GM19397 (cell line): Measurements from ENCODE around the gene CISD2.
"Not testable (repeated sequence)": the region's sequence is repeated elsewhere in the genome, so short reads cannot be mapped to it uniquely, and the experiment has no call there.

Source experiments
- ATAC-seq: cut with Tn5 transposase; IDR thresholded peaks from one replicate; pipeline ENCODE4 v1.9.1; 2021; ENCODE audit warnings: mild to moderate bottlenecking, moderate library complexity; ENCODE audit not compliant: unreplicated experiment

CISD2 gene

DNA sequence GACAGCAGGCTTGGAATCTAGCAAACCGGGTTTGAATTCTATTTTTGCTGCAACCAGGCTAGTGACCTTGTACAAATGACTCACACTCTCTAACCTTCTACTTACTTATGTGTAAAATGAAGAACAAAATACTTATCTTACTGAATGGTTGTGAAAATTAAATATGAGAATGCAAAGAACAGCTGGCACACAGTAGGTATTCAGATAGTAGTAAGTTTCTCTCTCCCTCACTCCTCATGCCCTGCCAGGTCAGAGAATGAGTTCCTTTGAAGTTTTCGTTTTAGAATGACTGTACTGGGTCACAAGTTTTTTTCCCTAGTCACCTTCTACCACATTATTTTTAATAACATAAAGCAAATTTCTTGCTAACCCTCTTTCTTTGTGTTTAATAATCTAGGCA lies 33.0 kb downstream of the CISD2 start:
- no peak for ATAC-seq

DNA sequence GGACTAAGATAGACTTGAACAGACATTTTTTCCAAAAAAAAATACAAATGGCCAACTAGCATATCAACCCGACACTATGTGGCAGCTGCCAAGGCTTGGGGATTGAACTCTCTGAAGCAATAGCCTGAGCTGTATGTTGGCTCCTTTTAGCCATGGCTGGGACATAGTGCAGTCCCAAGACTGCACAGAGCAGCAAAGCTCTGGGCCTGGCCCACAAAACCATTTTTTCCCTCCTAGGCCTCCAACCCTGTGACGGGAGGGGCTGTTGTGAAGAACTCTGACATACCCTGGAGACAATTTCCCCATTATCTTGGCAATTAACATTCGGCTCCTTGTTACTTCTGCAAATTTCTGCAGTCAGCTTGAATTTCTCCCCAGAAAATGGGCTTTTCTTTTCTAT lies 50.1 kb downstream of the CISD2 start:
- ATAC-seq, result no peak

GRCh38 chr4:102919697-102920096 lies 50.9 kb downstream of the CISD2 start:
- not testable (repeated sequence) for ATAC-seq

- no peak for ATAC-seq
These were observed 66.9 kb downstream of the CISD2 start for GRCh38 chr4:102935716-102936115.

DNA sequence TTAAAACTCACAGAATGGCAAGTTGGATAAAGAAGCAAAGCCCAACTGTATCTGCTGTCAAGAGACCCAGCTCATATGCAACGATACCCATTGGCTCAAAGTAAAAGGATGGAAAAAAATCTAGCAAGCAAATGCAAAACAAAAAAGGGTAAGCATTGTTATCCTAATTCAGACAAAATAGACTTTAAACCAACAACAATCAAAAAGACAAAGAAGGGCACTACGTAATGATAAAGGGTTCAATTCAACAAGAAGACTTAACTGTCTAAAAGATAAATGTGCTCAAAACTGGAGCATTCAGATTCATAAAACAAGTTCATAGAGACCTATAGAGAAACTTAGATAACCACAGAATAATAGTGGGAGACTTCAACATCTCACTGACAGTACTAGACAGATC lies 69.3 kb downstream of the CISD2 start:
- not testable (repeated sequence) for ATAC-seq
